Upper lobe of left lung (tissue), 4 donors: Measurements from ENCODE around the gene CDPF1.

ENCODE experiments used
- EP300 ChIP-seq, 4 donors: sonication (generic); formaldehyde crosslinking; IDR thresholded peaks; one replicate each; pipeline ENCODE4 v1.5.1; 2017; ENCODE audit warnings: antibody characterized with exemption in 4 of 4, control low read depth in 2 of 4
- POLR2A ChIP-seq, 4 donors: fragments of 450-650 bp; IDR thresholded peaks; one replicate each; pipeline ENCODE4 v1.5.1; 2016 to 2017; ENCODE audit warnings: antibody characterized with exemption in 4 of 4, mild to moderate bottlenecking in 2 of 4
- POLR2AphosphoS5 ChIP-seq, 2 donors: sonication (generic); formaldehyde crosslinking; IDR thresholded peaks; one replicate each; pipeline ENCODE4 v1.5.1; 2017; ENCODE audit warnings: antibody characterized with exemption in 2 of 2
- TF ChIP-seq, protein P1 (sequence below), 6 experiments: fragments of 450-650 bp in 4 of 6; fragments of 200-600 bp in 2 of 6; sonication (generic) in 2 of 6; IDR thresholded peaks; one replicate each; pipeline ENCODE4 v1.5.1; 2016 to 2019; ENCODE audit warnings: antibody characterized with exemption in 6 of 6

GRCh38 chr22:46246178-46246577, 3.9 kb downstream of the CDPF1 start:
- TF ChIP-seq, protein P1, sequence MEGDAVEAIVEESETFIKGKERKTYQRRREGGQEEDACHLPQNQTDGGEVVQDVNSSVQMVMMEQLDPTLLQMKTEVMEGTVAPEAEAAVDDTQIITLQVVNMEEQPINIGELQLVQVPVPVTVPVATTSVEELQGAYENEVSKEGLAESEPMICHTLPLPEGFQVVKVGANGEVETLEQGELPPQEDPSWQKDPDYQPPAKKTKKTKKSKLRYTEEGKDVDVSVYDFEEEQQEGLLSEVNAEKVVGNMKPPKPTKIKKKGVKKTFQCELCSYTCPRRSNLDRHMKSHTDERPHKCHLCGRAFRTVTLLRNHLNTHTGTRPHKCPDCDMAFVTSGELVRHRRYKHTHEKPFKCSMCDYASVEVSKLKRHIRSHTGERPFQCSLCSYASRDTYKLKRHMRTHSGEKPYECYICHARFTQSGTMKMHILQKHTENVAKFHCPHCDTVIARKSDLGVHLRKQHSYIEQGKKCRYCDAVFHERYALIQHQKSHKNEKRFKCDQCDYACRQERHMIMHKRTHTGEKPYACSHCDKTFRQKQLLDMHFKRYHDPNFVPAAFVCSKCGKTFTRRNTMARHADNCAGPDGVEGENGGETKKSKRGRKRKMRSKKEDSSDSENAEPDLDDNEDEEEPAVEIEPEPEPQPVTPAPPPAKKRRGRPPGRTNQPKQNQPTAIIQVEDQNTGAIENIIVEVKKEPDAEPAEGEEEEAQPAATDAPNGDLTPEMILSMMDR (IDR thresholded peaks at IDR 0.05) = no peak
- TF ChIP-seq POLR2AphosphoS5 (IDR thresholded peaks at IDR 0.05) (no peak), POLR2A (IDR thresholded peaks at IDR 0.05) (no peak), EP300 (IDR thresholded peaks at IDR 0.05) (no peak)
